ENCODE data around the gene ACACB.

ACACB gene

DNA sequence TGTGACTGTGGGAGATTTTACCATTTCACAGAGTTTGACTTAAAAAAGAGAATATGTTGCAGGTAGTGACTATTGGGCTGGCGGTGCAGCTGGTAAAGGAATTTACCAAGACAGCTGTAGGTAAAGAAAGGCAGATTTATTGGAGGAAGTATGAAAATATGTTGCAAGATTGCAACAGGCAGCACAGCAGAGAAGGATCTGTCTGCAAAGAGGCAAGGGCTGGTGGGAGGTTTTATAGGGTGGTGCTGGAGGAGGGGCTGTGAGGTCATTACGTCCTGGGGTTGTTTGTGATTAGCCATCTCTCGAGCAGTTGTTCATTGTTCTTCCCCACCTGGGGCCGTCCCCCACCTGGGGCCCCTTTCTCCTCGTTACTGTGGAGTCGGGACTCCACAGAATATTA lies 62.1 kb downstream of the ACACB start:
- no peak for DNase-seq

DNA sequence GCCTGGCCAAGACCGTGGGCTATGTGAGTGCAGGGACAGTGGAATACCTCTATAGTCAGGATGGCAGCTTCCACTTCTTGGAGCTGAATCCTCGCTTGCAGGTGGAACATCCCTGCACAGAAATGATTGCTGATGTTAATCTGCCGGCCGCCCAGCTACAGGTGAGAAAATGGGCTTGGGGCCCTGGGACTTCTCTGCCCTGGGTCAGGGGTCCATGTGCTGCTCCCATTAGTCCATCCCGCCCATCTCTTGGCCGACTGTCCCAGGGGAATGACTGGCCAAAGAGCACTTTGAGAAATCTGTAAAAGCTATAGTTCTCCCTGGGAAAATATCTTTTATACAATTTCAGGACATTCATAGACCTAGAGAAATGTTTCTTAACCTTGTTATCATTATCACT lies 63.5 kb downstream of the ACACB start:
- no peak for DNase-seq

DNA sequence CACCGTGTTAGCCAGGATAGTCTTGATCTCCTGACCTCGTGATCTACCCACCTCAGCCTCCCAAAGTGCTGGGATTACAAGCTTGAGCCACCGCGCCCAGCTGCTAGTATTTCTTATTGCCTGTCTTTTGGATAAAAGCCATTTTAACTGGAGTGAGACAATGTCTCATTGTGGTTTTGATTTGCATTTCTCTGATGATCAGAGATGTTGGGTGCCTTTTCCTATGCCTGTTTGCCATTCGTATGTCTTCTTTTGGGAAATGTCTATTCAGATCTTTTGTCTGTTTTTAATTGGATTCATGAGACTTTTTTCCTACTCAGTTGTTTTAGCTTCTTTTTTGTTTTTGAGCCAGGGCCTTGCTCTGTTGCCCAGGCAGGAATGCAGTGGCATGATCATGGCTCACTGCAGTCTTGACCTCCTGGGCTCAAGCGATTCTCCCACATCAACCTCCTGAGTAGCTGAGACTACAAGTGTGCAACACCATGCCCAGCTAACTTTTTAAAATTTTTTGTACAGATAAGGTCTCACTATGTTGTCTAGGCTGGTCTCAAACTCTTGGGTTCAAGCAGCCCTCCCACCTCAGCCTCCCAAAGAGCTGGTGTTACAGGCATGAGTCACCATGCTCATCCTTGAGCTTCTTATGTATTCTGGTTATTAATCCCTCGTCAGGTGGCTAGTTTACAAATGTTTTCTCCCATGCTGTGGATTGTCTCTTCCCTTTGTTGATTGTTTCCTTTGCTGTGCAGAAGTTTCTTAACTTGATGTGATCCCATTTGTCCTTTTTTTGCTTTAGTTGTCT lies 65.9 kb downstream of the ACACB start:
- DNase-seq = no peak

DNA sequence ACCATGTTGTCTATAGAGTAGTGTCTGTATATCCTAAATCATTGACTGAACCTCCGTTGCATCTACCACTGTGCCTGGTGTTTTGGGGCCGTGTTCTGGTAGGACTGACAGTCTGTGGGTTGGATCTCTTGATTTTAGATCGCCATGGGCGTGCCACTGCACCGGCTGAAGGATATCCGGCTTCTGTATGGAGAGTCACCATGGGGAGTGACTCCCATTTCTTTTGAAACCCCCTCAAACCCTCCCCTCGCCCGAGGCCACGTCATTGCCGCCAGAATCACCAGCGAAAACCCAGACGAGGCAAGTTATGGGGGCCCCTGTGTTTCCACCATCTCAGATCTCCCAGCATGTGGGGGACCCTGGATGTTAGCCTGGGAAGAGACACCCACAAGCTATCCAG lies 69.1 kb downstream of the ACACB start:
- DNase-seq = no peak

DNA sequence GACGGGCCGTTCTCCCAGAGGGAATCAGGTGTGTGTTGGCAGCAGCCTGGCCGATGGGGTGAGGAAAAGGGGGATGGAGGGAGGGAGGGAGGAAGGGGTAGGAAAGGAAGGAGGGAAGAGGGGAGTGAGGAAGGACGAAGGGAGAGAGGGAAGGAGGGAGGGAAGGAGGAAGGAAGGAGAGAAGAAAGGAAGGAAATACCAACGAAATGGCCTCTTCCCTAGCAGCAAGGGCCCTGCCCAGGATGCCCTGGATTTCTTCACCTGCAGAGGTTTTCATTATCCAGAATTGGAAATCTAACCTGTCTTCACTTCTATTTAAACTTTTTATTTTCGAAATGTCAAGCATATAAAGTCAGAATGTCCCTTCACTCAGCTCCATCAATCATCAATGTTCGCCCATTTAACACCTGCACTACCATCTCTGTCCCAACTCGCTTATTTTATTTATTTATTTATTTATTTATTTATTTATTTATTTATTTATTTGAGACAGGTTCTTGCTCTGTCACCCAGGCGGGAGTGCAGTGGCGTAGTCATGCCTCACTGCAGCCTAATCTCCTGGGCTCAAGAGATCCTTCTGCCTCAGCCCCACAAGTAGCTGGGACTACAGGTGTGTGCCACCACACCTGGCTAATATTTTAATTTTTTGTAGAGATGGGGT lies 70.7 kb downstream of the ACACB start:
- DNase-seq = no peak

DNA sequence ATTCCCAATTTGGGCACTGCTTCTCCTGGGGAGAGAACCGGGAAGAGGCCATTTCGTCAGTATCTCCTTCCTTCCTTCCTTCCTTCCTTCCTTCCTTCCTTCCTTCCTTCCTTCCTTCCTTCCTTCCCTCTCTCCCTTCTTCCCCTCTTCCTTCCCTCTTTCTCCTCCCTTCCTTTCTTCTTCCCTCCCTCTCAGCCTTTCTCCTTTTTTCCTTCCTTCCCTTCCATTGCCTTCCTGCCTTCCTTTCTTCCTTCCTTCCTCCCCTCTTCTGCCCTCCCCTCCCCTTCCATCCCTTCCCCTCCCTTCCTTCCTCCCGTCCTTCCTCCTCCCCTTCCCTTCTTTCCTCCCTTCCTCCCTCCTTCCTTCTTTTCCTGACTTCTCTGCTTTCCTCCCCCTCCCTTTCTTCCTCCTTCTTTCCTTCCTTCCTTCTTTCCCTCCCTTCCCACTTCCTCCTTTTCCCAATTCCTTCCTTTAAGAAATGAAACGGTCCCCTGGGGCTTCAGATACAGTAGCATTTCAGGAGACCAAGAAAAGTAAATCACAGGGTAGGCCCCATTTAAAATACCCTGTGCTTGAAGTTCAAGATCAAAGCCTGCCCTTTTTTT lies 71.8 kb downstream of the ACACB start:
- no peak for DNase-seq

DNA sequence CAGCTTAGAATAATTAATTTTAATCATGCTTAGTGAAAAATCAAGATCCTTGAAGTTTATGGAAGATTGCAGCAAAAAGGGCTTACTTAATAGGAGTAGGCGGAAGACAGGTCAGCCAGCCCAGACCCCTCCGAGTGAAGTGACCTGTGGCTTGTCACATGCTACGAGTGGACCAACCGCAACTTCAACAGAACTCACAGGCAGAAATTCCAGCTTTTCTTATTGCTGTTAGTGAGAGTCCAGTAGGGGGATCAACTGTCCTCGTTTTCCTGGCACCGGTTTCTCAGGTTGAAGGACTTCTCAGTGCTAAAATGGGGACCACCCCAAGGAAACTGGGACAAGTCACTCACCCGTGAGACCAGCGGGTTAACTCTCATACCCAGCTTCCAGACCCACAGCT lies 72.9 kb downstream of the ACACB start:
- DNase-seq = no peak

DNA sequence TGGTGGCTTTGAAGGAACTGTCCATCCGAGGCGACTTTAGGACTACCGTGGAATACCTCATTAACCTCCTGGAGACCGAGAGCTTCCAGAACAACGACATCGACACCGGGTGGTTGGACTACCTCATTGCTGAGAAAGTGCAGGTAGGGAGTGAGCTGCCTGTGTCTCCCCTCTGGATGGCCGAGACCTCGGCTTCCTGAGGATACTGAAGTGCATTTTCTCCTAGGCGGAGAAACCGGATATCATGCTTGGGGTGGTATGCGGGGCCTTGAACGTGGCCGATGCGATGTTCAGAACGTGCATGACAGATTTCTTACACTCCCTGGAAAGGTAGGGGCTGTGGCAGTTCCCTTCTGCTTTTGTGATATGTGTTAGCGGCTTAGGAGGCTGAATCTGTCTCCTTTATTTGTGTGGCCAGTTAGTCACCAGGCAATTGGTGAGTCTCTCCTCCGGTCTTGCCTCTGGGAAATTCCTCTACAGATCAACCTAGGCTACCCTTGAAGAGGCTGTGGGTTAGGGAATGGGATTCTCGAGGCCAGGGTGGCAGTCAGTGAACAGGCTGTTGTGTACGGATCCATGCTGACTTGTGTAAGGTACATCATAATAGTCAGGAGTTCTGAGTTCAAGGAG lies 75.3 kb downstream of the ACACB start:
- no peak for DNase-seq

DNA sequence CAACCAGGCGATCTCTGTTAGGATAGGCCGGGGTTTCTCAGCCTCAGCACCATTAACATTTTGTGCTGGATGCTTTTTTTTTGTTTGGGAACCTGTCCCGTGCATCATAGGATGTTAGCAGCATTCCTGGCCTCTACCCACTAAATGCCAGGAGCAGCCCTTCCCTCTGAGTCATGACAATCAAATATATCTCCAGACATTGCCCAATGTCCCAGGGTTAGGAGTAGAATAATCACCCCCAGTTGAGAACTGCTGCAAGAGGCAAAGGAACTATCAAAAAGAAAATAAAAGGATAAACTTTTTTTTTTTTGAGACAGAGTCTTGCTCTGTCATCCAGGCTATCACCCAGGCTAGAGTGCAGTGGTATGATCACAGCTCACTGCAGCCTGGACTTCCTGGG lies 76.0 kb downstream of the ACACB start:
- no peak for DNase-seq

DNA sequence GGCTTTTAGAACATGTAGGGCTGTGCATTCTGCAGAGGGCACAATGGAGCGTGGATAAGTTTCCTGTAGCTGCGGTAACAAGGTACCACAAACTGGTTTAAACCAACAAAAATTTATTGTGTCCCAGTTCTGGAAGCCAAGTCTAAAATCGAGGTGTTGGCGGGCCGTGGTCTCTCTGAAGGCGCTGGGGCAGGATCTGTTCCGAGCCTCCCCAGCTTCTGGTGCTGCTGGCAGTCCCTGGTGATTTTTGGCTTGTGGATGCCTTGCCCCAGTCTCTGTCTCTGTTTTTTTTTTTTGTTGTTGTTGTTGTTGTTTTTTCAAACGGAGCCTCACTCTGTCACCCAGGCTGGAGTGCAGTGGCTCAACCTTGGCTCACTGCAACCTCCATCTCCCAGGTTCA lies 77.5 kb downstream of the ACACB start:
- DNase-seq = no peak

DNA sequence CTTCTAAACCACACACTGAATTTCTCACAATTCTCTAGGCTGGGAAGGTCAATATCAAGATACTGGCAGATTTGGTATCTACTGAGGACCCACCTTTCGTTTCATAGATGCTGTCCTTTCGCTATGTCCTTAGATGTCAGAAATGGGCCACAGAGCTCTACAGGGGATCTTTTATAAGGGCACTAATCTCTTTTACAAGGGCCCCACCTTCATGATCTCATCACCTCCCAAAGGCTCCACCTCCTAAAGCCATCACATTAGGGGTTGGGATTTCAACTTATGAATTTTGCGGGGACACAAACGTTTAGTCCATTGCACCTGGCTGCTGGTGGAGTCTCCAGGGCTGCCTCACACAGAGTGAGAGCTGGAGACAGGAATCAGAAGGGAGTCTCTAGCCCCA lies 79.9 kb downstream of the ACACB start:
- no peak for DNase-seq

DNA sequence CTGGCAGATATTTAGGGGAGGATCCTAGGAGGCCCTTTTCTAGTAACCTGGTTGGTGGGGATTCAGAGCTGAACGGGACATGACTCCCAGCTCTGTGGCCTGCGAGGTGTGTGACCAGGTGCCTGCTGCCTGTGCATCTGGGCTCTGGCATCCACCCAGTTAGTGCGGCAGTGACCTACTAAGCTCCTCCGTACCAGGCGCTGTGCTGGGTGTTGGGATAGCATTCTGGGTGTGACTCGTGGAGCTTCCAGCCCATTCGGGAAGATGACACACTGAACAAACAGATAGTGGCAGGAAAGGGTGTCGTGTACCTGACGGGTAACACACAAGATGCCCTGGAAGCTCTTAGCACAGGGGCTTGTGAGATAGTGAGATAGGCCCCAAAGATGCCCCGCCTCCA lies 80.9 kb downstream of the ACACB start:
- no peak for DNase-seq

DNA sequence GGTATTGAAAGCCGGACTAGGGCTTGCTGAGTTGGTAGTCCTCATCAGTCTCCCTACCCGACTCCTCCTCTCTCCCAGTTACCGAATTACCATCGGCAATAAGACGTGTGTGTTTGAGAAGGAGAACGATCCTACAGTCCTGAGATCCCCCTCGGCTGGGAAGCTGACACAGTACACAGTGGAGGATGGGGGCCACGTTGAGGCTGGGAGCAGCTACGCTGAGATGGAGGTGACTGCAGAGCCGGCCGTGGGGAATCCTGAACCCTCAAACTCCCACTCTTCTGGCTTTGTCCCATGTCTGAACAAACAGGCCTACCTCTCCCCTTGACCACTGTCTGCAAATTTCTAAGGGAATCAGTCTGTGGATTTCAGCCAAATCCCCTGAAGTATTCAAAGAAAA lies 82.9 kb downstream of the ACACB start:
- DNase-seq = no peak

DNA sequence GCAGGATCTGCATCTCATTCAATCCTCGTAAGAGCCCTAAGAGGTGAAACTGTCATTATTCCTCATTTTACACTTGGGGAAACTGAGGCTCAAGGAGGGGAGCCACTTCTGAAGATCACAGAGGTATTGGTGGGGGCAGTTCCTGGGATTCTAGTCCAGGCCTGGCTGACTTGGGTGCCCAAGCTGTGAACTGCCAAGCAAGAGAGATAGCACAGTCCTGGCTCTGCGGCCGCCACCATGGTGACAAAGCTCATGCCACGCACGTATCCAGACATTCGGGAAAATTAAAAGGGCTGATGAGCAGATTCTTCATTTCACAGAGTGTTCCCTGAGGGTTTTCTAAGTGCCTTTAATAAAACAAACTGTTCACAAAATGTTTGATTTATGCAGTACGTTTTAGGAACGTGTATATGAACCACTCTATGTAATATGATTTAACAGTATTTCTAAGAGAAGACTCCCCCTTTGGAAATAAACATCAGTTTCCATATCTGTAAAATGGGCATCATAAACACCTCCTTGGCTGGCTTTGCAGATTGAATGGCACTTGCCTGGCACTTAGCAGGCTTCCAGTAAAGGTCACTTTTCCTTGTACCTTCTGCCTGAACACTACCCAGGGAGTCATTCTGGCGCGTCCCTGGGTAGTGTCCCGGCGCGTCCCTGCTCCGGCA lies 84.6 kb downstream of the ACACB start:
- no peak for DNase-seq

DNA sequence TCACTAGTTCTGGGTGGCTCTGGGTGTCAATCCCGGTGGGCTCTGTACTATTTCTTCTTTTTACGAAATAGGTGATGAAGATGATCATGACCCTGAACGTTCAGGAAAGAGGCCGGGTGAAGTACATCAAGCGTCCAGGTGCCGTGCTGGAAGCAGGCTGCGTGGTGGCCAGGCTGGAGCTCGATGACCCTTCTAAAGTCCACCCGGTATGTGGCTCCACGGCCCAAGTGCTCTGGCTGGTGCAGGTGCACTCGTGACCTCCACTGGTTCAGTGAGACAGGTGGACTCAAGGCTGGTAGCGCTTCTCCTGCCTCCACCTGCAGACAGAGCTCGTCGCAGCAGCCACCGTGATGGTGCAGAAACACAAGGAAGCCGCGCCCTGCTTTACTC lies 85.1 kb downstream of the ACACB start:
- no peak for DNase-seq

DNA sequence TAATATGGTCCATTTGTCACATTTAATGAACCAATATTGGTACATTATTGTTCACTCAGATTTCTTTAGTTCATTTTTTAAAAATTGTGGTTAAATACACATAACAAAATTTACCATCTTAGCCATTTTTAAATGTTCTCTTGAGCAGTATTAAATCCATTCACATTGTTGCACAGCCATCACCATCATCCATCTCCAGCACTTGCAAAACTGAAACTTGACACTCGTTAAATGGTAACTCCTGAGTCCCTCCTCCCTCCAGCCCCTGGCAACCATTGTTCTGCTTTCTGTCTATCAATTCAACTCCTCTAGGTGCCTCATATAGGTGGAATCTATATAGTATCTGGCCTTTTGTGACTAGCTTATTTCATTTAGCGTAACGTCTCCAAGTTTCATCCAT lies 86.4 kb downstream of the ACACB start:
- no peak for DNase-seq

DNA sequence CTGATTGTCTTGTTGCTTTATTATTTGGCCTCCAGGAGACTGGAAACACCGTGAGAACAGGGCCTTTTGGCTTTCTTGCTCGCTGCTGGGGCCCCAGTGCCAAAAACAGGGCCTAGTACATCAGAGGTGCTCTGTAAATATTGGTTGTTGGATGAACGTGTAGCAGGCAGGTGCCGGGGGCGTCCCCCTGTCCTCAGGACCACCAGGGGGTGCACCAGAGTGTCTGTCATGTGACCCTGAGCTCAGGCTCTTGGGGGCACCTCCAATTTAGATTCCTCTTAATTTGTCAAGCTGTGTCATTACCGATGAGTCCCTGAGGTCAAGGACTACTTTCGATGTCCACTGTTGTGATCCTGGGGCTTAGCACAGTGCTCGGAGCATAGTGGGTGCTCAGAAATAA lies 87.1 kb downstream of the ACACB start:
- DNase-seq = no peak

DNA sequence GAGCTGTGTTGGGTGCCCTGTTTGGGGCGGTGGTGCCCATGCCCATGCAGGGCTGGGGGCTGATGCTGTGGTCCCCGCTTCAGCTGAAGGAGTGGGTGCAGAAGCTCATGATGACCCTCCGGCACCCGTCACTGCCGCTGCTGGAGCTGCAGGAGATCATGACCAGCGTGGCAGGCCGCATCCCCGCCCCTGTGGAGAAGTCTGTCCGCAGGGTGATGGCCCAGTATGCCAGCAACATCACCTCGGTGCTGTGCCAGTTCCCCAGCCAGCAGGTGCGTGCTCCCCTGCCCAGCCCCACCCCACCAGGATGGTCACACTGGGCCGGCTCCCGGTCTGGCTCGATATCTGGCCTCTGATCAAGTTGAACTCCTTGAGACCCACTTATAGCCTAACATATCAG lies 92.7 kb downstream of the ACACB start:
- DNase-seq = no peak

DNA sequence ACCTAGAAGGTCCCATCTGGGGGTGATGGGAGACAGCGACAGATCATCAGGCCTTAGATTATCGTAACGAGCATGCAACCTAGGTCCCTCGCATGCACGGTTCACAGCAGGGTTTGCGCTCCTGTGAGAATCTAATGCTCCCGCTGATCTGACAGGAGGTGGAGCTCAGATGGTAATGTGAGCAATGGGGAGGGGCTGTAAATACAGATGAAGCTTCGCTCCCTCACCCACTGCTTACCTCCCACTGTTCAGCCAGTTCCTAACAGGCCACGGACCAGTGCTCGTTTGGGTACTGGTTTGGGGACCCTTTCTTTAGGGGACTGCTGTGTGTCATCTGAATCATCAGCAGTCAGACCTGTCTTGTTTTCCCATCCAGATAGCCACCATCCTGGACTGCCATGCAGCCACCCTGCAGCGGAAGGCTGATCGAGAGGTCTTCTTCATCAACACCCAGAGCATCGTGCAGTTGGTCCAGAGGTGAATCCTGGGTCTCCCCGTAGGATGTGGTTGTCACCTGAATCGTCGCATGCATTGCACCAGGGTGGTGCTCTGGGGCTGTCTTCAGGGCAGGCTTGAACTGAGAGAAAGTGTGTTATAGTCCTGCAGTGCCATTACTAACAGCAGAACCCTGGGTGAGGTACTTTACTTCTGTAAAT lies 96.2 kb downstream of the ACACB start:
- no peak for DNase-seq

DNA sequence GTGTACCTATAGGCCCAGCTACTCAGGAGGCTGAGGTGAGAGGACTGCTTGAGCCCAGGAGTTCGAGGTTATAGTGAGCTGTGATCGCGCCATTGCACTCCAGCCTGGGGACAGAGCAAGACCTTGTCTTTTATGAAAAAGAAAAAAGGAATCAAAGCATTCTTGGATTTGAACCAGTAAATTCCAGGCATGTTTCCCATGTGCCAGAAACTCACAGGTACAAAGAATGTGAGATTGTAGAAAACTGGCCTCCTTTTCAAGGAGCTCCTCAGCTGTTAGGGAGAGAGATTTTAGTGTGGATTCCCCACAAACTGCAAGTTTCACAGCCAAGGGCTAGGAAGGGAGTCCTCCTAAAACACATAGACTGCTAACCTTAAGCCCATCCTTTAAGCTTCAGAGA lies 97.7 kb downstream of the ACACB start:
- DNase-seq = no peak

DNA sequence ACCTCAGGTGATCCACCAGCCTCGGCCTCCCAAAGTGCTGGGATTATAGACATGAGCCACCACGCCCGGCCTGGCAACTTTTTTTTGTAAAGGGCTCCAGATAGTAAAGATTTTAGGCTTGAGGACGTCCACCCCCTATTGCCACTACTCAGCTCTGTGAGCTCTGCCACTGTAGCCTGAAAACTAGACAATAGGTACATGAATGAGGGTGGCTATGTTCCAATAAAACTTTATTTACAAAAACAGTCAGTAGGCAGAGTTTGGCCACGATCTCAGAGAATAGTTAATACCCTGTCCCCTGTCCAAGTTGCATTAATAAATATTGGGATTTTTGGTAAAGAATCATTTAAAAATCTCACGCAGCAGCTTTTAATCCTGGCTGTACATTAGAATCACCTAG lies 102.6 kb downstream of the ACACB start:
- no peak for DNase-seq

DNA sequence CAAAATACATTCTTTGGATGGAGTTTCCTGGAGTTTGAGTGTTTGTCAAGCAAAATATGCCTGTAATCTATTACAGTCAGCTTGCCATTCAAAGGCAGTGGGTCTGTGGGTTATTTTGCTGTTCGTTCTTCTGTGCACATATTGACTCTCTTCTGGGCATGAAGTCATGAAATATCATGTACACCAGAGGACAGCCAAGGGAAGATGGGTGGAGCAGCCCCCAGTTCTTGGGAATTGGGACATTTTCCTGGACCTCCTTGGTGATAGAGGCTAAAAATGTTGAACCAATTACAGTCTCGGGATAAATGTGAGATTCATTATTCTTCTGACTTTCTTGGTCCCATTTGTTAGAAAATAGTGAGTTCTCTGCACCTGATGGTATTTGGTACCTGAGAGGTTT lies 103.6 kb downstream of the ACACB start:
- DNase-seq = no peak

All from right hindlimb (tissue), 1 donor.